Endothelial cell (in vitro differentiated cells): ENCODE results near the gene DDB1. TPM values are rescaled to one million over a fixed set of nuclear protein-coding genes. Genes with fewer than 3 reads are reported as not detected.

Experiments
- DNase-seq: peaks from one replicate; pipeline ENCODE4 v3.0.0; 2021; ENCODE audit warnings: low spot score
- H3K27ac Mint-ChIP-seq: one replicate; pipeline ENCODE4 v1.8.0; 2021; ENCODE audit warnings: mixed read lengths, inconsistent platforms; ENCODE audit not compliant: unreplicated experiment
- H3K27me3 Mint-ChIP-seq: one replicate; pipeline ENCODE4 v1.8.0; 2021; ENCODE audit warnings: mild to moderate bottlenecking, moderate library complexity, mixed read lengths, inconsistent platforms; ENCODE audit not compliant: unreplicated experiment
- H3K36me3 Mint-ChIP-seq: one replicate; pipeline ENCODE4 v1.8.0; 2021; ENCODE audit warnings: mild to moderate bottlenecking, low read depth, mixed read lengths, inconsistent platforms; ENCODE audit not compliant: unreplicated experiment
- H3K4me1 Mint-ChIP-seq: one replicate; pipeline ENCODE4 v1.8.0; 2021; ENCODE audit warnings: mild to moderate bottlenecking, mixed read lengths, inconsistent platforms; ENCODE audit not compliant: unreplicated experiment
- H3K4me3 Mint-ChIP-seq: one replicate; pipeline ENCODE4 v1.8.0; 2021; ENCODE audit warnings: mild to moderate bottlenecking, mixed read lengths, inconsistent platforms; ENCODE audit not compliant: unreplicated experiment
- H3K9me3 Mint-ChIP-seq: one replicate; pipeline ENCODE4 v1.8.0; 2021; ENCODE audit warnings: mixed read lengths, inconsistent platforms; ENCODE audit not compliant: unreplicated experiment
- long read RNA-seq: library from polyadenylated mRNA; unstranded; transcript quantifications from one replicate; pipeline ENCODE4 v2.0.0, GENCODE V29; 2020; ENCODE audit not compliant: unreplicated experiment
- total RNA-seq: library from RNA; stranded (reverse); fragmentation: NEBNext Ultra II Directional; extraction: Animal tissue kit (Norgen Biotek cat#: 25700); gene quantifications from one replicate; pipeline ENCODE4 v1.2.1, GENCODE V29; 2021; ENCODE audit not compliant: unreplicated experiment
- TF ChIP-seq, protein P1 (sequence below): fragments of 200-600 bp; sonication (generic); IDR thresholded peaks from one replicate; pipeline ENCODE4 v1.5.0; 2021; ENCODE audit warnings: antibody characterized with exemption; ENCODE audit not compliant: unreplicated experiment

The DDB1 gene
- 239 TPM for total RNA-seq
- long read RNA-seq, full-length matches to known transcripts = 35 of 59 reads
- long read RNA-seq, partial matches to known transcripts = 19 of 59 reads
- long read RNA-seq, other reads (novel, unspliced or antisense) = 5 of 59 reads

DNA sequence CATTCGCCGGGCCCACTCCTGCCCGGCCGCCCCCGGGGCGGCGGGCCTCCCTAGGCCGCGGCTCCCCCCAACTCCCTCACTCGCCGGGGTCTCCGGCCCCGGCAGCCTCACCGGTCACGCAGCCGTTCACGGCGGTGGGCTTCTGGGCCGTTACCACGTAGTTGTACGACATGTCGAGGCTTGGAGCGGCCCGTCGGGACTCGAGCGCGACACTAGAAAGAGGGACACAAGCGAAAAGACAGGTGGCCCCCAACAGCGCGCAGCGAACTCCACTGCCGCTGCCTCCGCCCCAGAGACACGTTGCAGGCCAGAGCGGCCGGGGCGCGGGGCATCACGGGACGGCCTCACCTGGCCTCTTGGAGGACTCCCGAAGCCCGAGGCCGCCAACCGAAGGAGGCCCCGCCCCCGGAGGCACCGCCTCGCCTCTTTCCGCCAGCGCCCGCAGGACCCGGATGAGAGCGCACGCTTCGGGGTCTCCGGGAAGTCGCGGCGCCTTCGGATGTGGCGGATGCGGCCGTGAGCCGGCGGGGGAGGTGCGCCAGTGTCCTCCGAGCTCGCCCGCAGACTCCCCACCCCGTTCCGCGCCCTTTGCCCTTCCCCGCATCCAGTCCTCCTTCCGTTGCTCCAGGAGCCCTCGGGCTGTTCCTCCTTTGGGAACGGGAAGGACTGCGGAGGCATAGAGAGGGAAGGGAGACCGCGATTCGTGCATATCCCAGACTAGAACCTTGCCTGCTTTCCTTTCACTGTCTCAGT is at the start of gene DDB1, which contains the start of gene TKFC:
TSS of gene DDB1 (minus strand) at position 309 of the 753 bp plus-strand sequence. CDS start at position 172, 137 bp downstream.
TSS of gene TKFC (plus strand) at position 432 of the 753 bp plus-strand sequence. CDS start 1,501 bp downstream, outside the sequence.
- Mint-ChIP-seq H3K27ac (peak within 1 kb of the TSS; percentile 95), H3K4me1 (peaks cover 21% of the 10 kb centered on the region), H3K9me3 (no peaks in the 10 kb centered on the region), H3K27me3 (peaks cover 4% of the 10 kb centered on the region), H3K36me3 (peaks cover 13% of the 10 kb centered on the region), H3K4me3 (peak within 1 kb of the TSS; percentile 98)
- peak; percentile 97 for DNase-seq
- TF ChIP-seq, protein P1, sequence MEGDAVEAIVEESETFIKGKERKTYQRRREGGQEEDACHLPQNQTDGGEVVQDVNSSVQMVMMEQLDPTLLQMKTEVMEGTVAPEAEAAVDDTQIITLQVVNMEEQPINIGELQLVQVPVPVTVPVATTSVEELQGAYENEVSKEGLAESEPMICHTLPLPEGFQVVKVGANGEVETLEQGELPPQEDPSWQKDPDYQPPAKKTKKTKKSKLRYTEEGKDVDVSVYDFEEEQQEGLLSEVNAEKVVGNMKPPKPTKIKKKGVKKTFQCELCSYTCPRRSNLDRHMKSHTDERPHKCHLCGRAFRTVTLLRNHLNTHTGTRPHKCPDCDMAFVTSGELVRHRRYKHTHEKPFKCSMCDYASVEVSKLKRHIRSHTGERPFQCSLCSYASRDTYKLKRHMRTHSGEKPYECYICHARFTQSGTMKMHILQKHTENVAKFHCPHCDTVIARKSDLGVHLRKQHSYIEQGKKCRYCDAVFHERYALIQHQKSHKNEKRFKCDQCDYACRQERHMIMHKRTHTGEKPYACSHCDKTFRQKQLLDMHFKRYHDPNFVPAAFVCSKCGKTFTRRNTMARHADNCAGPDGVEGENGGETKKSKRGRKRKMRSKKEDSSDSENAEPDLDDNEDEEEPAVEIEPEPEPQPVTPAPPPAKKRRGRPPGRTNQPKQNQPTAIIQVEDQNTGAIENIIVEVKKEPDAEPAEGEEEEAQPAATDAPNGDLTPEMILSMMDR = no peak

DNA sequence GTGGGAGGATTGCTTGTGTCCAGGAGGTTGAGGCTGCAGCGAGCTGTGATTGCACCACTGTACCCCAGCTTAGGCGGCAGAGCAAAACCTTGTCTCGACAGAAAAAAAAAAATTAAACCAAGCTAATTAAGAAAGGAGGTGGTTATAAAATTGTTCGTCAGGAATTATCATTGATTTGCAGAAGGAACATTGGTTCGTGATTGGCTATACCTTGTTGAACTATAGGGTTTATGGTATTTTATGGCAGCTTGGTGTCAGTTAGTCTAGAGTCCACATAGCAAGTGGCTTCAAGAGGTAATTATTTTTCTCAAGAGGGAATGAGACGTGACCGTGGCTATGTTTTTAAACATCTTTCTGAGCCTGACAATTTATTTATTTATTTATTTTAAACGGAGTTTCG is 48.0 kb upstream of the DDB1 start:
- no peak overlapping the region for H3K4me3 Mint-ChIP-seq
- peaks cover 8% of the 10 kb centered on the region for H3K36me3 Mint-ChIP-seq
- TF ChIP-seq, protein P1 = no peak
- DNase-seq = no peak
- H3K4me1 Mint-ChIP-seq = no peaks in the 10 kb centered on the region
- no peak overlapping the region for H3K27ac Mint-ChIP-seq
- H3K9me3 Mint-ChIP-seq = no peaks in the 10 kb centered on the region
- no peaks in the 10 kb centered on the region for H3K27me3 Mint-ChIP-seq

DNA sequence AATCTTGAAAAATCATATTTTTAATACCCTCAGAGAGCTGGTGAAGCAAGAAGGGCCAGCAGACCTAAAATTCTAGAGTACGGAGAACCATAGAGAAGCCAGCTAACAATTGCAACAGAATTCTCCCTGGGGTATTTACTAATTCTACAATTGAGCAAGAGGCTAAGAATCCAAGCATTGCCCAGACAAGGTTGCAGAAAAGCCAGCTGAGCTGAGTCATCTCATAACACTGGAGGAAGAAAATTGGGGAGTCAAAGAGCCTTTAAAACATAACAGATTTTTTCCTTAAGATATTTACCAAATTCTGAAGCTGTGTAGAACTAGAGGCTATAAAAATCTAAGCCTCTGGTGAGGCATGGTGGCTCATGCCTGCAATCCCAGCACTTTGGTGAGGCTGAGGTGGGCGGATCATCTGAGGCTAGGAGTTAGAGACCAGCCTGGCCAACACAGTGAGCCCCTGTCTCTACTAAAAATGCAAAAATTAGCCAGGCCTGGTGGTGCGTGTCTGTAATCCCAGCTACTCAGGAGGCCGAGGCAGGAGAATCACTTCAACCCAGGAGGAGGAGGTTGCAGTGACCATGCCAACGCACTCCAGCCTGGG is 45.9 kb upstream of the DDB1 start:
- Mint-ChIP-seq H3K4me1 (no peaks in the 10 kb centered on the region), H3K36me3 (peaks cover 12% of the 10 kb centered on the region), H3K27me3 (no peaks in the 10 kb centered on the region), H3K27ac (no peak overlapping the region), H3K9me3 (no peaks in the 10 kb centered on the region), H3K4me3 (no peak overlapping the region)
- DNase-seq = no peak
- TF ChIP-seq, protein P1 = no peak

DNA sequence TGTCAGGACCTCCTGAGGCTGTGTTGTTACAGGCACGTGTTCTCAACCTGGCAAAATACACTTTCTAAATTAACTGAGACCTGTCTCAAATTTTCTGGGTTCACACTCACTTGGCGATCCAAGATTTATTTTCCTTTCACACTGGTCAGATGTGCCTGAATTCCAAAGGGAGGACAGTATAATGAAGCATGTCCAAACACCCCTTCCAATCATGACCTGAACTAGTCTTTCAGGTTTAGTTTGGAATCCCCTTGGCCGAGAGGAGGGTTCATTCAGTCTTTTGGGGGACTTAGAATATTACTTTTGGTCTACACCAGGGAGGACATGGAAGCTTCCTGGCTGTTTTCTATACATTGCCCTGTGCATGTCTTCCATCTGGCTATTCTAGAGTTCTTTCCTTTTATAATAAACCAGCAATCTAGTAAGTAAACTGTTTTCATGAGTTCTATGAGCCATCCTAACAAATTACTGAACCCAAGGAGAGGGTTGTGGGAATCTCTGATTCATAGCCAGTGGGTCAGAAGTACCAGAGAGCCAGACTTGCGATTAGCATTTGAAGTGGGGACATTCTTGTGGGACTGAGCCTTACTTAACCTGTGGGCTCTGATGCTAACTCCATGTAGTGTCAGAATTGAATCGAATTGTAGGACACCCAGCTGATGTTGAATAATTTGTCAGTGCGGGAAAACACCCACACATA is 44.7 kb upstream of the DDB1 start:
- TF ChIP-seq, protein P1 = no peak
- H3K27ac Mint-ChIP-seq = no peak overlapping the region
- H3K4me1 Mint-ChIP-seq = no peaks in the 10 kb centered on the region
- H3K27me3 Mint-ChIP-seq = no peaks in the 10 kb centered on the region
- H3K4me3 Mint-ChIP-seq = no peak overlapping the region
- H3K36me3 Mint-ChIP-seq = peaks cover 16% of the 10 kb centered on the region
- no peaks in the 10 kb centered on the region for H3K9me3 Mint-ChIP-seq
- DNase-seq = no peak
